Activated CD8-positive, alpha-beta memory T cell treated with anti-CD3 and anti-CD28 coated beads, Interleukin-2, amount 50 U/mL, for 4 hours (primary cell): ENCODE results near the gene CLDN14.

Experiments used
- DNase-seq: peaks from one replicate; pipeline ENCODE4 v3.0.0-alpha.2; 2020

Gene CLDN14

DNA sequence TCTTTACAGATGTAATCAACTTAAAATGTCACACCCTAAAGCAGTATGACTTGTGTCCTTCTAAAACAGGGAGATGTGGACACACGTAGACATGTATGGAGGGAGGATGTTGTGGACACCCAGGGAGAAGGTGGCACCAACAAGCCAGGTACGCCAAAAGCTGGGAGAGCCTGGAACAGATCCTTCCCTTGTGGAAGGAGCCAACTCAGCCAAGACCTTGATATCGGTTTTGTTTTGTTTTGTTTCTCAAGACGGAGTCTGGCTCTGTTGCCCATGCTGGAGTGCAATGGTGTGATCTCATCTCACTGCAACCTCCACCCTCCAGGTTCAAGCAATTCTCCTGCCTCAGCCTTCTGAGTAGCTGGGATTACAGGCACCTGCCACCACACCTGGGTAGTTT, 49.1 kb downstream of the CLDN14 start:
- DNase-seq = no peak

DNA sequence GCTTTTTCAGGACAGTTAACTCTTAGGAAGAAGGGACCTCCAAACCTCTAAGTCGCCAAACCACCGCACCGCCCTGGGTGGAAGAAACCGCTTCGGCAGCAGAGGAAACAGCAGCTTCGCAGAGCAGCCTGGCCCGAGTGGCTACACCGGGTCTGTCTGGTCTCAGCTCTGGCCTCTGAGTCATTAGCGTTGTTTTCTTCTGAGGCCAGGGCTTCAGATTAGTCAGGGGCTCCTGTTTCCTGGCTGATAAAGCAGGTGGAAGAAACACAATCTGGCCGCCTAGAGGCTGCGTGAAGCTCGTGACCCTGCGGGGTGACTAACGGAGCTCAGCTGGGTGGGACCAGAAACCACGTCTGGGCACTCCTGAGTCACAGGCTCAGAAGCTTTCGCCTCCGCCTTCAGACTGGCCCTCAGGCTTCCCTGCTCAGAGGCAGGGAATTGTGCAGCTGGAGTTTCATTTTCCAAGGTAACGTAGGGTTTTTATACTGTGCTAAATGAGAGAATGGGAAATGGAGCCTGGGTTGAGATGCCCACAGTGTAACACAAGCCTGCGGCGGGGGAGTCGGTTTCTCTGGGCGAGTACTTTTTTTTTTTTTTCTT, 49.9 kb downstream of the CLDN14 start:
- peak; percentile 72 for DNase-seq

DNA sequence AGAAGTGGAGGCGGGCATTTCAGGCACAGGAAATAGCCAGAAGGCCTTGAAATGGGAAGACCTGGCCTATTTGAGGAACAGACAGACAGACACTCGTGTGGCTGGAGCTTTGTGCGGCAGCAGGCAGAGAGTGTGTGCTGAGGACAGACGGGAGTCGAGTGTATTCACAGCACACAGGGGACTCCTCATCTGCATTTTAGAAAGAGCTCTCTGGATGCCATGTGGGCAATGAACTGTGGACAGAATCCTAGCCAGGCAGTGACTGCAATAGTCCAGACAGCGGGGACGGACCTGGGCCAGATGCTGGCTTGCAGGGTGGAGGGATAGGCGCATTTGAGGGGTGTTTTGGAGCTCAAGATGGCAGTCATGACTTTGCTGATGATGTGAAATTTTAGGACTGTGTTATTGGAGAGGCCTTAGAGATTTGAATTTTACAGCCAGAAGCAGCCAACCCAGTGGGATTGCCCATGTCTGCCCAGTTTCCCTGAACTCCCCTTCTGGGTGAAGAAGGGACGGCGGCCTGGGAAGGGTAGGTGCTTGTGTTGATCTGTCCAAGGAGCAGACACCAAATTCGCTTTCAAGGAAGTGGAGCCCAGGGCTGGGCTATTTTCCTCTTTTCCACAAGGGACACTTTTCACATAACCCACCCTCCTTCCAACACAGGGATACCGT, 51.0 kb downstream of the CLDN14 start:
- no peak for DNase-seq

DNA sequence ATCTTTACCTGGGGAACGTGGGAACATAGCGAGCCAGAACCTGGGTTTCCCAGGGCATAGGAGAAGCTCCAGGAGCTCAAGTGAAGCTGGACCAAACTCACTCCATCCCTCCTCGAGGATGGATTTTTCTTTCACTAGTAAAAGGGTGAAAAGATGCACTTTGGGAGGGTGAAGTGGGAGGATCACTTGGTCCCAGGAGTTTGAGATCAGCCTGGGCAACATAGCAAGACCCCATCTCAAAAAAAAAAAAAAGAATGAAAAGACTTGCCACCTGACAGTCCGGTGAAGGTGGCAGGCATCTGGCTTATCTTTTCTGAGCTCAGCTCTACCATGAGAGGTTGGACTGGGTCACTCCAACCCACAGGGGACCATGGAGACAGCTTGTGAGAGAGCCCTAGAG, 52.4 kb downstream of the CLDN14 start:
- no peak for DNase-seq

DNA sequence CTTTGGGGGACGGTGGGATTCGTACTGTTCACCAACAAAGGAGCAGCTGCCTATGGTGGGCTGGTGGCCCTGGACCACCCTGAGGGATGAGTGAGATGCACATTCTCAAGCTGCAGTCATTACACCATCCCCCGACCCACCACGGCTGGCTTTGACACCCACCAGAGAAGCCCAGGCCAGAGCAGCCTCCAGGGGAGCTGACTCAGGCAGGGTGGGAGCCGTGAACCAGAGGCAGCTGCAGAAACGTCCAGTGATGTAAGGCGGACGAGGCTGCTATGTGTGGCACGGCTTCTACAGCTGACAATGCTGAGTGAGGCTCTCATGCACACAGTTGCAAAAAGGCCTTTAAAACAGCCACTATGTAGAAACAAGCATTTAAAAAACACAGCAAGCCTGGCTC, 54.6 kb downstream of the CLDN14 start:
- DNase-seq = no peak

DNA sequence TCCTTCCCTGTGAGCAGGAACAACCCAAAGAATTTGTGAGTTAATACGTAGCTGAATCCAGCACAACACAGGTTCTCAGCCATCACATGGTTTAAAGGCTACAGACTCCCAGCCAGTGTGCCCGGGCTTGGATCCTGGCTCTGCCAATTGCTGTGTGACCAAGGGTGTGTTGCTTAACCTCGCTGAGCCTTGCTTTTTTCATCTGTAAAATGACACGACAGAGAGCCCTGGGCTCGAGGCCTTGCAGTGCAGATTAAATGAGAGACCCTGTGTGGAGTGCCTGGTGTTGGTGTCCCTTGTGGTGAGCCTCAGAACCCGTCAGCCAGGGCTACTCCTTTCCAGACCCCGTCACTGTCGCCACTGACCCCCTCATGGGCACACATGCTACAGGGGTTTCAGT, 55.3 kb downstream of the CLDN14 start:
- DNase-seq = no peak

DNA sequence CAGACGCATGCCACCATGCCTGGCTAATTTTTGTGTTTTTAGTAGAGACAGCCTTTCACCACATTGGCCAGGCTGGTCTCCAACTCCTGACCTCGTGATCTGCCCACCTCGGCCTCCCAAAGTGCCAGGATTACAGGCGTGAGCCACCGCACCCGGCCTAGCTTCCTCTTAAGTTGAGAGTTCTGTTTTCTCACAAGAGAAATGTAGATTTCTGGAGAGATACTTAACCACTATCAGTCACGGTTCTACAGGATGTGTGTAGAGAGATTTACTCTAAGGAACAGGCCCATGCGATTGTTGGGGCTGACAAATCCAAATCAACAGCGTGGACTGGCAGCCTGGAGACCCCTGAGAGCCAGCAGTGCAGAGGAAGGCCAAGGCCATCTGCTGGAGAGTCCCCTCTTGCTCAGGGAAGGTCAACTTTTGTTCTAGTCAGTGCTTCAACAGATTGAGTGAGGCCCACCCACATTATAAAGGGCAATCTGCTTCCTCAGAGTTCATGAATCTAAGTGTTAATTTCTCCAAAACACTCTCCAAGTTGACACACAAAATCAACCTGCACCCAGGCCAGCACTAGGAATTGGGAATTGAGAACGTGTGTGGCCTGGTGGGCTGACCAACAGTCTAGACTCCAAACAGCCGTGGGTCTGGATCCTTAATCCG, 56.0 kb downstream of the CLDN14 start:
- DNase-seq = no peak

DNA sequence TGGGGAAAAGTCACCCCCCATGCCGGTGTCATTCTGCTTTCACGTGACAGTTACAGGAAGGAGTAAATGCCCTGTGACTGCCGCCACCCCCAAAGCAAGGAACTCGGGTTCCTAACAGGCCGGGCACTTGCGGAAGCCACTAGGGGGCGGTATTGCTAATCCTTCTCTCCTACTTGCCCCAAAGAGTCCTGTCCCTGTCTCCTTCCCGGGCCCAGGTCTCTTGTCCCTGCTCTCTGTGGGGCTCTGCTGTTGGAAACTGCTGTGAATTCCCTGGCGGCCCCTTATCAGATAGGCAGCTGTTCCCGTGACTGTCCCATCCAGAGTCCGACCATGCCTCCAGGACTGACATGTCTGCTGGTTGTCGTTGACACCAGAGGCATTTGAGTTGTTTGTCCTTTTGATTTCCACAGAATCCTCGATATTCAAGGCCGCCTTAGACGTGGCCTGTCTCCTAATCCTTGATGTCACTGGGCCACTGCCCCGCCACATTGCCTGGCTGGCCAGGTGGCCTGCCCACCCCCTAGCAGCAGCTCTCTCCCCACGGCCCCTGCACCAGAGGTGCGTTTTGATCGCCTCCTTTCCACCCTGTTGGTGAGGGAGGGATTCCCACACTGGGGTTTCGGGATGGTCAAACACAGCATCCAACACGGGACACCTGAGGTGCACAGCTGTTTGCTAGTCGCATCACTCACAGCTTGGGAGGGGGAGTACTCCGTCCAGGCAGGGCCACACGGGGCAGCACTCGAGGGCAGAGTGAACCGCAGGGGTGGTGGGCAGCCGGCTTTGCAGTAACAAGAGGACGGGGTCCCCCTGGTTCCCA, 57.4 kb downstream of the CLDN14 start:
- DNase-seq = peak; percentile 36

DNA sequence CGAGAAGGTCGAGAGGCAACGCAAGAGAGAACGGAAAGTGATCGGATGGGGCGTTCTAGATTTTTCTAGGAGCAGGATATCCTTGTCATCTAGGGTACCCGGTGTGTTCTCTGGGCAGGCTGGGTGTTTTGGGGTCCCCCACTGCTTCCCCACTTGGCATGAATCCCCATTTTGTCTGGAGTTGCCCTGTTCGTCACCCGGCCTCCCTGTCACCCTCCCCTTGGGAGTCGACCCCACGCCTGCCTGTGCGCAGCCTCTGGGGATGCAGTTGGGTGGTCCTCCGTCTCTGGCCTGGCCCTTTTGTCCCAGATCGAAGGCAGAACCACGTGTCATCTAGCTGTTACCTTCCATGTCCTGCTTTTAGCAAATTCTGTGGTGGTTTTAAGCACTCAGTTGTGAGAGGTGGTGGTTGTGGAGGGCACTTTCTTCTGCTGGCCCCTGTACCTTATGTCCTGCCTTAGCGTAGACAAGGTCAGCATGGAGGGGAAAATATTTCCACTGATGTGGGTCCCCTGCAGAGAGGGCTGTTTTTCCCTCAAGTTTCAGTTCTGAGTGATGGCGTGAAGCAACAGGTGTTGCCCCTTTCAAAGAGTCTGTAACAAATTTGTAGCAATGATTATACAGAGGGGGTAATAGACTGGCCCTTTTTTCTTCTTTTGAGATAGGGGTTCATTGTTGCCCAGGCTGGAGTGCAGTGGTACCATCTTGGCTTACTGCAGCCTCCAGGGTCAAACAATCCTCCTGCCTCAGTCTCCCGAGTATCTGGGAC, 59.2 kb downstream of the CLDN14 start:
- DNase-seq = no peak

DNA sequence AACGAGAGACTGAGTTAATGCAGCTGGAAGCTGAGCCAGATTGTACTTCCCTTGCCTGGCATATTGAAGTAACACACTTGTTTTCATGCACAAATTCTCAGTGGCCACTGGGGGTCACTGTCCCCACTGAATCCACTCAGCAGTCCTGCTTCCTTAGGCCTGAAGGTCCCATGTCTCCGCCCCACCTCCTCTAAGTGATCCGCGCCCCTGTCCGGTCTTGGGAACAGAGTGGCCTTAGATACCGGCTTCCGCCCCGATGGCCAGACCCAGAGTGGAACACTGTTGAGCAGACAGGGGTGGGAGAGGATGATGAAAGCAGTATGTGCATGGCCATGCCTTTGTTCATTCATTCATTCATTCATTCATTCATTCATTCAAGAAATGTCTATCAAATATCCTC, 59.9 kb downstream of the CLDN14 start:
- peak; percentile 43 for DNase-seq

DNA sequence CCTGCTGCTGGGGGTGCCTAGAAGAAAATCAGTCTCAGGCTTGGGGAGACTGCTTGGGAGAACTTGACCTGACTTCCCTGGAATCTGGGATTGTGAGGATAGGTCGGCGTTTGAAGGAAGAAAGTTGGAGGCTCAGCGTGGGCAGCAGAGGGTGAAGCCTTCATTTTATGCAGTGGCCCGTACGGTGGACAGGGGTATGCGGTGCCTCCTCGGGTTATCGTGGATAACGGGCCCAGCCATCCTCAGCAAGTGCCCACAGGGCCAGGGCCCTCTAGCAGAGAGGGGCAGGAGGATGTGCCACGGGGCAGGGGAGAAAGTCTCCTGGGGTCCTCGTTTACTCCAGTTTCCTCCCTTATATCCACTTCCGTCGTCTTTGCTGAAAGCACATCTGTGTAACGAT, 60.7 kb downstream of the CLDN14 start:
- no peak for DNase-seq

DNA sequence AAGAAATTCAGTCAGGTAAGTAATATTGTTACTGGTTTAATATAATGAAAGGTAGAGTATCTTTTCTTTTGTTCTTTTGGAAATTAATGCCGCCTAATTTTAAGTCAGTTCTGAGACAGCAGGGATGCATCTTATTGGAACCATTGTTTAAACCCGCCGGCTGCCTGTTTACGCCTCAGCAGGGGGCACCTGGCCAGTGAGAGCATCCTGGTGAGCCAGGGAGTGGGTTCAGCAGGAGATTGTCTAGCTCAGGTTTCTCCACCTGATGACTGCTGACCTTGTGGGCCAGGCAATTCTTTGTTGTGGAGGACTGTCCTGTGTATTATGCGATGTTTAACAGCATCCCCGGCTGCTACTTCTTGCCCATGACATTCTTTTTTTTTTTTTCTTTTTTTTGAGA, 64.5 kb downstream of the CLDN14 start:
- DNase-seq = no peak

DNA sequence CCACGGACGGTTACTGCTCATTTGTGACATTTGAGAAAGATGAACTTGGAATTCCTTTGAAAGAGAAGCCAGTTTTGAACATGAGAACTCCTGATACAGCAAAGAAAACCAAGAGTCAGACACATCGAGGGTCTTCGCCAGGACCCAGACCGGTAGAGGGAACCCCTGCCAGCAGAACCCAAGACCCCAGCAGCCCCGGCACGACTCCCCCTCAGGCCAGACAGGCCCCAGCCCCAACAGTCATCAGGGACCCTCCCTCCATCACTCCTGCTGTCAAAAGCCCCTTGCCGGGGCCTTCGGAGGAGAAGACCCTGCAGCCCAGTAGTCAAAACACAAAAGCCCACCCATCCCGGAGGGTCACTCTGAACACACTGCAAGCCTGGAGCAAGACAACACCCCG, 67.0 kb downstream of the CLDN14 start:
- no peak for DNase-seq

DNA sequence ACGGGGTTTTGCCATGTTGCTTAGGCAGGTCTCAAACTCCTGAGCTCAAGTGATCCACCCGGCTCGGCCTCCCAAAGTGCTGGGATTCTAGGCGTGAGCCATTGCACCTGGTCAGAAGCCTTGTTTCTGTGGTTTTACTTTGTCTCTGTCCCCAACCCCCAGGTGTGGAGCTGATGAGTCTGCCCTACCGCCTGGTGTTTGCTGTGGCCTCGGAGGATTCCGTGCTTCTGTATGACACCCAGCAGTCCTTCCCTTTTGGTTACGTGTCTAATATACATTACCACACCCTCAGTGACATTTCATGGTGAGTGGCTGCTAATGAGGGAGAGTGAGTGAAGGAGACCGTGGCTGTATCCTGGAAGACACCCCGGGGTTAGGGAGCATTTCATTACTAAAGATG, 68.6 kb downstream of the CLDN14 start:
- DNase-seq = no peak
